Smooth muscle cell of the coronary artery (primary cell): Measurements from ENCODE around the gene GRP. TPM values are rescaled to one million over a fixed set of nuclear protein-coding genes. Genes with fewer than 3 reads are reported as not detected.

Experiments used
- total RNA-seq: library from RNA; depleted of rRNA; stranded (reverse); fragments of >200 nt; gene quantifications from 2 replicates; pipeline ENCODE4 v1.2.3, GENCODE V29; 2014; ENCODE audit warnings: low replicate concordance

The GRP gene
- total RNA-seq: not detected in 2 replicates

DNA sequence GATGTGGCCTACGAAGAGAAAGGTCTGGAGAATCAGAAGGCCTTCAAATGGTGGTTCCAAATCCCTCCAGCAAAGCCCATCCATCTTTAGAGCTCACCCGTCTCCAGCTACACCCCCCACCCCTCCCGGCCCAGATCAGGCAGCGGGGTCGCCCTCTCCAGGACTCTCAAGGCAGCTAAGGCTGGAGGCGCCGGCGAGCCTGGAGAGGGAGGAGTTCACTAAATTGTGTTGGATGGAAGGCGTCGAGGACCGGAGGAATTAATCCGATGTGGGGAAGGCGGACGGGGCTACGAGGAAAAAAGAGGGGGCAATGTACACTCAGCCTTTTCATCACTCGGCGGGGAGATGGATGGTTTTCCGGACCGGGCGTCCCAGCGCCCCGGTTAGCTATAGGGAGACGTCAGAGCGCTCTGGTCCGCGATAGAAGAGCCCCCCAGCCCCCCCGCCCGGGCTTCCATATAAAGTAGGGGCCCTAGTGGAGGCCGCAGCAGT lies at the start of gene GRP:
Gene GRP, plus strand, starts transcription at position 487 of the 492 bp plus-strand sequence. CDS start 108 bp downstream, outside the sequence.

DNA sequence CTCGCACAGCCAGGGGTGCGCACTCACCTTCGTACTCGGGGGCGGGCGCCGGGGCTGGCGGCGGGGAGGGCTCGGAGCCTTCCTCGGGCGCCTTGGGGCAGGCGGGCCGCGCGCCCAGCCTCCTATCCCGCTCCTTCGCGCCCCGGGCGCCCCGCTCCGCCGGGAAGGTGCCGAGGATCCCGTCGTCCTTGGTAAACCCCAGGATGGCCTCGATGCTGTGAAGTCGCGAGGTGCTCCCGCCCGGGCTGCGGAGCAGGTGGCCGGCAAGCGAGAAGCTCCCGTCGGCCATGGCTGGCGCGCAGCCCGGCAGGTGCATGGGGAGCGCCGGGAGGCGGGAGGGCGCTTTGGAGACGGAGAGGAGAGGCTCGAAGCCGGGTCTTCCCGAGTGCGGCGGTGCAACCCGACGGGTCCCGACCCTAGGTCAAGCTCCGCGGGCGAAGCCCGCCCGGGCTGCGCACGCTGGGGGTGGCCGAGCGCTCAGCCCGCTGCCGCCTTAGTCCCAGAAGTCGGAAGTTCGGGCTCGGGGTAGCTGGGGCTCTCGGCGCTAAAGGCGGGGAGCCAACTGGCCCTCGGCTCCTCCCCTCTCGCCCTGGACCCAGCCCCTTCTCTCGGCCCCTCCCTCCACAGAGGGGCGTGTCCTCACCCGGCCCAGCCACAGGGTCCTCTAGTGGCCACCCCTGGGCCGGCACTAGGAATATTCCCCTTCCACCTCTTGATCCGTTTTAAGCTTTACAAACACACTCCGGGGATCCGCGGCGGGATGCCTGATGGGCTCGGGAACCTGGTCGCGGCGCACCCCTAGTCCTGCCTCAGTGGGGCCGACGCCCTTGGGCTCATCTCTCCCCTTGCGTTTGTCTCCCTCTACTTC lies 53.2 kb downstream of the GRP start, which contains the start of gene RAX:
Gene RAX, minus strand, starts transcription at position 564 of the 868 bp plus-strand sequence. Its CDS starts 248 bp downstream, at position 316.

Other genes starting within 250 kb of the GRP start
- gene SEC11C, start 80.3 kb upstream of the GRP start, total RNA-seq: 7.8 and 8.7 TPM in 2 replicates
- not detected in 2 replicates for gene RAX, start 53.3 kb downstream of the GRP start, total RNA-seq
- not detected in 2 replicates for gene CPLX4, start 98.5 kb downstream of the GRP start, total RNA-seq
- 119 and 174 TPM in 2 replicates for gene LMAN1, start 139.1 kb downstream of the GRP start, total RNA-seq